ENCODE data around the gene PARP8. TPM values are rescaled to one million over a fixed set of nuclear protein-coding genes. Genes with fewer than 3 reads are reported as not detected.

PARP8 gene
- total and polyA plus RNA-seq, 2 of the 4 experiments (the other 2 are of a cell fraction) = 6.9 to 8.2 TPM

DNA sequence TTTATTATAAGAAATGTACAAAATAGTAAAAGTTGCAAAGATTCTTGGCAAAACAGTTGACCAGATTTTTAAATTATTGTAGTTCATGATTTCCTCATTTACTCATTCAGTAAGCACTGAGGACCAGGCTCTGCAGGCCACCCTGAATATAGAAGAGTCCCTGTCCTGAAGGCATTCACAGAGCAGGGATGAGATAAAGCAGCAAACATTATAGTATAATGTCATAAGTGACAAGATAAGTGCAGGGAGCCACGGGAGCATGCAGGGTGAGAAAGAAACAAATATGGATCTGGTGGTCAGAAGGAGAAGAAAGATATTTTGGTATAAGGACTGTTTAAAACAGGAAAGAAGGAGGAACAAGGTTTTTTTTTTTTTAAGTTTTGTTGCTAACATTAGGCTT is 46.0 kb downstream of the PARP8 start:
- dilution Hi-C loops (cut with HindIII; ENCODE audit: low sequenced_read_pairs, unreplicated experiment) = no loop called here
- Histone ChIP-seq H3K18ac (ENCODE audit: low read depth, low read length) (no peak overlapping the region), H2BK15ac (ENCODE audit: low read depth, low read length) (no peak overlapping the region), H4K5ac (ENCODE audit: low read depth, low read length) (no peak overlapping the region), H3K14ac (replicated peaks; ENCODE audit: low read depth, low read length) (no peak overlapping the region), H4K91ac (ENCODE audit: insufficient read depth, low read depth, low read length) (no peak overlapping the region), H2AK9ac (replicated peaks; ENCODE audit: low read depth, low read length, poor library complexity) (no peak overlapping the region), H4K8ac (ENCODE audit: low read depth in 2 of 2, low read length in 2 of 2) (no peak overlapping the region), H3K79me1 (ENCODE audit: low read depth in 1 of 2, low read length in 2 of 2) (peaks cover 0 to 9% of the 10 kb centered on the region in 2 experiments; a peak in 3 of 4 replicates), H3K4ac (ENCODE audit: low read depth, low read length) (no peak overlapping the region), H2AFZ (replicated peaks; ENCODE audit: low read length, poor library complexity) (no peak overlapping the region), H3K4me1 (ENCODE audit: control insufficient read depth, insufficient read depth, low read length) (0 out of 2 replicates have a peak, but pooled peaks cover 2% of the 10 kb centered on the region), H2AK5ac (ENCODE audit: low read depth, low read length) (no peak overlapping the region), H3K4me2 (ENCODE audit: low read depth, low read length) (no peak overlapping the region), H2BK120ac (ENCODE audit: low read depth, low read length) (no peak overlapping the region), H3K9ac (ENCODE audit: low read depth, low read length) (no peak overlapping the region), H3K36me3 (ENCODE audit: control insufficient read depth, insufficient read depth, low read length) (no peaks in the 10 kb centered on the region), H3K4me3 (ENCODE audit: insufficient read depth, low read depth, low read length) (no peak overlapping the region), H3K9me3 (ENCODE audit: control insufficient read depth, insufficient read depth, low read length) (no peaks in the 10 kb centered on the region), H3K23ac (ENCODE audit: low read depth, low read length) (no peak overlapping the region), H4K20me1 (ENCODE audit: insufficient read depth, low read length) (no peaks in the 10 kb centered on the region; the same call in 1 of the 2 replicates), H3K27me3 (ENCODE audit: control insufficient read depth, insufficient read depth, low read length) (no peaks in the 10 kb centered on the region), H2BK5ac (ENCODE audit: low read depth, low read length, poor library complexity, severe bottlenecking) (no peak overlapping the region), H3K56ac (ENCODE audit: extremely low read depth, insufficient read depth, low read length) (no peak overlapping the region), H3K27ac (ENCODE audit: insufficient read depth, low read length) (no peak overlapping the region), H2BK20ac (ENCODE audit: low read depth, low read length) (no peak overlapping the region), H3K9me1 (ENCODE audit: insufficient read depth, low read length) (no peaks in the 10 kb centered on the region; the same call in 1 of the 2 replicates)
- CTCF ChIA-PET = no interaction called here
- BruUV-seq (replicated peaks) = no TSS peak
- POLR2A ChIA-PET (ENCODE audit: unreplicated experiment) = no interaction called here
- DNase-seq (no peak), ATAC-seq (ENCODE audit: low read depth) (no peak)
- in situ Hi-C loops (cut with MboI; ENCODE audit: low sequenced_read_pairs) = no loop called here
- TF ChIP-seq, protein P1, sequence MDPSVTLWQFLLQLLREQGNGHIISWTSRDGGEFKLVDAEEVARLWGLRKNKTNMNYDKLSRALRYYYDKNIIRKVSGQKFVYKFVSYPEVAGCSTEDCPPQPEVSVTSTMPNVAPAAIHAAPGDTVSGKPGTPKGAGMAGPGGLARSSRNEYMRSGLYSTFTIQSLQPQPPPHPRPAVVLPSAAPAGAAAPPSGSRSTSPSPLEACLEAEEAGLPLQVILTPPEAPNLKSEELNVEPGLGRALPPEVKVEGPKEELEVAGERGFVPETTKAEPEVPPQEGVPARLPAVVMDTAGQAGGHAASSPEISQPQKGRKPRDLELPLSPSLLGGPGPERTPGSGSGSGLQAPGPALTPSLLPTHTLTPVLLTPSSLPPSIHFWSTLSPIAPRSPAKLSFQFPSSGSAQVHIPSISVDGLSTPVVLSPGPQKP (IDR thresholded peaks at IDR 0.05; ENCODE audit: borderline replicate concordance, low read depth, low read length) = no peak
- TF ChIP-seq SMC3 (IDR thresholded peaks at IDR 0.05; ENCODE audit: low read depth, low read length) (no peak), RAD21 (IDR thresholded peaks at IDR 0.05; ENCODE audit: low read length) (no peak)
- no CpG with 5 or more reads among the region's 1 CpG for WGBS, 2 experiments (ENCODE audit: extremely low coverage in 2 of 2, insufficient read length in 1 of 2)
- intact Hi-C loops (cut with micrococcal nuclease) = no loop called here

Measured in IMR-90 (cell line).